Sciatic nerve (tissue), 2 donors: ENCODE measurements around the gene SBK3. TPM values are rescaled to one million over a fixed set of nuclear protein-coding genes. Genes with fewer than 3 reads are reported as not detected.

Source experiments
- ATAC-seq: fragments of 200-7000 bp; cut with Tn5 transposase; one replicate; pipeline ENCODE4 v1.9.1; 2020; ENCODE audit warnings: mild to moderate bottlenecking, moderate library complexity
- DNase-seq: peaks from one replicate; pipeline ENCODE4 v3.0.0-alpha.2; 2020; ENCODE audit warnings: low spot score
- intact Hi-C: fragments of 100-400 bp; cut with DNase I; formaldehyde crosslinking; loops from one replicate; pipeline ENCODE4 v1.14.2; 2022
- total RNA-seq: library from RNA; stranded (reverse); fragmentation: NEBNext Ultra II Directional; extraction: Animal tissue kit (Norgen Biotek cat#: 25700); gene quantifications from one replicate; pipeline ENCODE4 v1.2.1, GENCODE V29; 2021
- donor health status: DM: no; HTN: no; CAD: no.
- donor health status: DM: no; HTN: no; CAD: no.

SBK3 gene
- total RNA-seq, 1 donor from 2014 or later = 0.53 TPM

DNA sequence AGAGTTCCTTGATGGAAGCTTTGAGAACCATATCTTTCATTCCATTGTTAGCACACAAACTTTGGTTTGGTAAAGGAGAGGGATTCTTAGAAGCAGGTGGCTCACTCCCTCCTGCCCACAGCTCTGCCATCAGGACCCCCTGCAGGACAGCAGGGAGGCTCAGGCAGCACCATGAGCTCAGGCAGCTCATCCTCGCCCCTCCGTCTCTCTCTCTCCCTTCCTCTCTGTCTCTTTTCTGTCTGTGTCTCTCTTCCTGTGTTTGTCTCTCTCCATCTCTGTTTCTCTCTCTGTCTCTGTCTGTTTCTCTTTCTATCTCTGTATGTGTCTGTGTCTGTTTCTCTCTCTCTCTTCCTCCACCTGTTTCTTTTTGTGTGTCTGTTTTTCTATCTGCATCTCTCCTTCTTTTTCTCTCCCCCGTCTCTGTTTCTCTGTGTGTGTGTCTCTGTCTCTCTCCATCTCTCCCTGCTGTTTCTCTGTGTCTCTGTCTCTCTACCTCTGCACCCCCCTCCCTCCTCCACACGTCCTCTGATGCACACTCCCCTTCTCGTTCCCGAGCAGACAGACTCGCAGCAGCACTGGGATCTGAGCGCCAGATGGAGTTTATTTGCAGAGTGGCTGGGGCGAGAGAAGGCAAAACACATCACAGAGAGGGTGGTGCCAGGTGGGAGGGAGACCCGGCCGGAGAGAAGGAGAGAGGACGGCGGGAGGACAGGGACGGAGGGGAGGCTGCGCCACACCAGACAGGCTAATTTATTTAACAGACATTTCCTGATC is 17.1 kb downstream of the SBK3 start:
- no peak for DNase-seq
- intact Hi-C loops = no loop called here
- ATAC-seq = no peak

DNA sequence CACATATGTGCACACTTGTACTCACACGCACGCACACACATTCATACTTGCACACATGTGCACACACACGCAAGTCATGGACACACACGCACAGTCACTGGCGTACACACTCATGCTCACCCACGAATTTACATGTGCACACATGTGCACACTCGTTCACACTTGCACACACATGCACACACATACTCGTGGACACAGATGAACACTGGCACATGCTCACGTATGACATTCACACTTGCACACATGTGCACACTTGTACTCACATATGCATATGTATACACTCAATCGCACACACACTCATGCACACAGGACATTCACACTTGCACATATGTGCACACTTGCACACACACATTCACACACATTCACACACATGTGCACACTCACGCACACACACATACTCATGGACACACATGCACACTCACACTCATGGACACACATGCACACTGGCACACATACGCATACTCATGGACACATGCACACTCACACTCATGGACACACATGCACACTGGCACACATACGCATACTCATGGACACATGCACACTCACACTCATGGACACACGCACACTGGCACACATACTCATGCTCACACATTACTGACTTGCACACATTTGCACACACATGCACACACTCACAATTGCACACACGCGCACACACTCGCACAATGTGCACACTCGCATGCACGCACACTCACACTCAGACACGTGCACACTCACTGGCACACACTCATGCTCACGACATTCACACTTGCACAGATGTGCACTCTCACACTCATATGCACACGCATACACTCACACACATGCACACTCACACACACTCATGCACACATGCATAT is 17.9 kb downstream of the SBK3 start:
- ATAC-seq = no peak
- intact Hi-C loops = no loop called here
- DNase-seq = no peak

DNA sequence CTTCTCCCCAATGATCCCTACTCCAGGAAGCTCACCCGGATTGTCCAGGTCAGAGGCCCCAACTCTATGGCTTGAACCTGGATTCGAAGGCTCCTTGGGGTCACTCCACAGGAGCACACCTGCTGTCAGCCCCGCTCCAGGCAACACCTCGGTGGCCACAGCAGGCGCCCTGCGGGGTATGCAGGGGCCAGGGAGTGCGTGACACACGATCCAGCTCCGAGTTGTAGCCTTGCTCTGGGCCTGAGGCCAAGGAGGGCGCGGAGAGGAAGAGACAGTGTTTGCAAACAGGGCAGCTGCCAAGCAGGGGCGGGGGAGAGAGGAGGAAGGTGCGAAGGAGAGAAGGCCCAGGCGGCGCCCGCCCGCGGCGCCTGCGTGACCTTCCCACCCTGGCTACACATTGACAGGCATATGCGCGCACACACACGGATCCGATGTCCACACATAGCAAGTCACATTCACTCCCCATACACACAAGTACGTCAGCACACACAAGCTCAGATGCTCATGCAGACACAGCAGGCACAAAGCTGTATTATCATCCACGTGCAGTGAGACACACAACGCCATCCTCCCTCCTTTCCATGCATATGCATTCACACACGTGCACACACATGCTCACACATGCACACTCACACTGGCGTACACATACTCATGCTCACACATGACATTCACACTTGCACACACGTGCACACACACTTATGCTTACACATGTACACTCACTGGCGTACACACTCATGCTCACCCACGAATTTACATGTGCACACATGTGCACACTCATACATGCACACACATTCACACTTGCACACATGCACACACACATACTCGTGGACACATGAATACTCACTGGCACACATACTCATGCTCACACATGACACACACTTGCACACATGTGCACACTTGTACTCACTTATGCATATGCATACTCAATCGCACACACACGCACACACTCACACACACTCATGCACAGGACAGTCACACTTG is 18.8 kb downstream of the SBK3 start:
- DNase-seq (no peak), ATAC-seq (no peak)
- intact Hi-C loops = no loop called here

DNA sequence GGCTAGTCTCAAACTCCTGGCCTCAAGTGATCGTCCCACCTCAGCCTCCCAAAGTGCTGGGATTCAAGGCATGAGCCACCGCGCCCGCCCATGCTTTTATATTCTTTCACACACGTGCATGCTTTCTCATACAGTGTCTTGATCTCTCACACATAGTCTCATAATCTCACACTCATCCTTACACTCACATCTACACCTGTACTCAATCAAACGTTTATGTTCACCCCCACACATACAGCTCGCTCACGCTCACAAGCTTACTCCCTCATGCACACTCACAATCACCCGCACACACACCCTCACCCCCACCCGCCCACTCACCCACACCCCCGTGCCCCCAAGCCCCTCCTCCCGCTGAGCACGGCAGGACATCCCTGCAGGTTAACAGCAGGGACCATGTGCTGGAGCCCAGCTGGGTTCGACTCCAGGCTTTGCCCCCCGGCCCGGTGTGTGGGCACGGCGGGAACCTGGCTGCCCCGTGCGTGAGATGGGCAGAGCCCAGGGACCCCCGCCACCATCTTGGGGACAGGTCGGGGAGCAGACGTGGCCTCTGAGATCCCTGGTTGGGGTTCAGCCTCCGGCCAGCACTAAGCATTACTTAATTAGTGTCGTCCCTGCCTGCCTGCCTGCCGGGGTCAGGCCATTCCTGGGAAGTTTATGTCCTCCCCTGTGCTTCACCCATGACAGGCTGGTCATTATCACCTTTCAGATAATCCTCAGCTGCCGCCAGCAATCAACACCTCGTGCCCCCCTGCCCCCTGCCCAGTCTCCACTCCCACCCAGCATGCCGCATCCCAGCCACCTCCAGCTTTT is 19.8 kb downstream of the SBK3 start:
- ATAC-seq = no peak
- intact Hi-C loops = no loop called here
- no peak for DNase-seq

DNA sequence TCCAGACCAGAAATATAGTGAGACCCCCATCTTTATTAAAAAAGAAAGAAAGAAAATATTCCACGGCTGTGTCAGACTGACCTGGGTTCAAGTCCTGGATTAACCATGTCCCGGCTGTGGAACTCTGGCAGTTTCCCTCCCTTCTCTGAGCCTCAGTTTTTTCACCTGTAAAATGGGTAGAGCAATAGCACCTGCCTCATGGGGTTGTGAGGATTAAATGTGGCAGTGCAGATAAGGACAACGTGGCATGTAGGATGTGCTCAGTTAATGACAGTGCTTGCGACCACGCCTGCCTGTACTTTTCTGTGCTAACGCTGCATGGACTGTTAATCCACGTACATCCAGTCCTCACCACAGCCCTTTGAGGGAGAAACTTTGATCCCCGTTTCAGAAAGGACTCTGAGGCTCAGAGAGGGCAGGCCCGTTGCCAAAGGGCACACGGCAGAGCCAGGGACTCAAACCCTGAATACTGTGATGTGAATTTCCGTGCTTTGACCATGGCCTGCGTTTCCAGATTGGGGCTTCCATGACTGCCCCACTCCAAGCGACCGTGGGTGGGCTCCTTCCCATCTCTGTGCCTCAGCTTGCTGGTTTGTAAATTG is 24.6 kb downstream of the SBK3 start:
- intact Hi-C loops = no loop called here
- DNase-seq (no peak), ATAC-seq (no peak)

DNA sequence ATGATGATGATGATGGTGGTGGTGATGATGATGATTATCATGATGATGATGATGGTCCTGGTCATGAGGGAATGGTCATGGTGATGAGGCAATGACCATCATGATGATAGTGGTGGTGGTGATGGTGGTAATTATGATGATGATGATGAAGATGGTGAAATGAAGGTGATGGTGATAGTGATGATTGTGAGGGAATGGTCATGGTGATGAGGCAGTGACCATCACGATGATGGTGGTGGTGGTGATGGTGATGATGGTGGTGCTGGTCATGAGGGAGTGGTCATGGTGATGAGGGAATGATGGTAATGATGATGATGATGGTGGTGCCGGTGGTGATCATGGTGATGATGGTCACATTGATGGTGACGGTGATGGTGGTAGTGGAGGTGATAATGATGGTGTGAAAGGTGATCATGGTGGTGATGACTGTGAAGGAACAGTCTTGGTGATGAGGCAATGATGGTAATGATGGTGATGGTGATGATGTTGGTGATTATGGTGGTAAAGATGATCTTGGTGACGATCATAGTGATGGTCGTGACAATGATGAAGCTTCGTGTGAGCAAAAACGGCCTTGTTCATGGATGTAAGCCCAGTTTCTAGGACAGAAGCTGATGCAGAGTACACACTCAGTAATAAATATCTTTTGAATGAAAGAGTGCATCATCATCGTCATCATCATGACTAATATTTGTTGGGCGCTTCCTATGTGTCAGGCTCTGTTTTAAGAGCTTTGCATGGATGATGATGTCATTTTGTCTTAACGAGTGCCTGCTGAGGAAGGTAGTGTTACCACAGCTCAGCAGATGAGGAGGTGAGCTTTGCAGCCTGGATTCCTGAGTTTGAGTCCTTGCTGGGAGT is 25.7 kb downstream of the SBK3 start:
- DNase-seq (no peak), ATAC-seq (no peak)
- intact Hi-C loops = loop anchor here (10.0 kb wide), 1 partner anchor 65 kb away; the partner anchor contains the start of gene ZNF579

DNA sequence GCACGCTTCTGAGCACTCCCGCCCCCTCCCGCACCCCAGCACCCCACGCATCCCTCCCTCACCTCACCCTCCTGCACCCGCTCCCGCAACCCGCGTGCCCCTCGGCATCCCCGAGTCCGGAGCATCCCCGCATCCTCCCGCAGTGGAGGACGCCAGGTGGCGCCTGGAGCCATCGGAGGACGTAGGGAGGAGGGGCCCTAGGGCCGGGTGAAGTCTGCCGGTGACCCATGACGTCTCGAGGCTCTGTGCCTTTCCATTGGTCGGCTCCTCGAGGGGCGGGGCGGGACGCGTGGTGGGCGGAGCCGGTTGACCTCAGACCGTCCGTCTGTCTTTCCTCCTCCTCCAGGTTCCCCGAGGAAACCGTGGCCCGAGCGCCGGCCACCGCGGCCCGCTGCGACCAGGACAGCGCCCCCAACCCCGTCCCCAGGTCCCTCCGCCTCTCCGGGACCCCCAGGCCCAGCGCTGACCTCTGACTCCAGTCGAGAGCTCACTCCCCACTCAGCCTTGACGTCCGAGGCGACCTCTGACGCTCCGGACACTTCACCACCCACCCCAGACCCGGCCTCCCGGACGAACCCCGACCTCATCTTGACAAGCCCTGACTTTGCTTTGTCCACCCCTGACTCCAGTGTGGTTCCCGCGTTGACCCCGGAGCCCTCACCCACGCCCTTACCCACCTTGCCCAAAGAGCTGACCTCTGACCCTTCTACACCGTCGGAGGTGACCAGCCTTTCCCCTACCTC is 28.3 kb downstream of the SBK3 start:
- DNase-seq = peak; percentile 97
- intact Hi-C loops = loop anchor here (10.0 kb wide), 1 partner anchor 68 kb away; the partner anchor contains the start of gene ZNF579
- peak; percentile 99 for ATAC-seq

DNA sequence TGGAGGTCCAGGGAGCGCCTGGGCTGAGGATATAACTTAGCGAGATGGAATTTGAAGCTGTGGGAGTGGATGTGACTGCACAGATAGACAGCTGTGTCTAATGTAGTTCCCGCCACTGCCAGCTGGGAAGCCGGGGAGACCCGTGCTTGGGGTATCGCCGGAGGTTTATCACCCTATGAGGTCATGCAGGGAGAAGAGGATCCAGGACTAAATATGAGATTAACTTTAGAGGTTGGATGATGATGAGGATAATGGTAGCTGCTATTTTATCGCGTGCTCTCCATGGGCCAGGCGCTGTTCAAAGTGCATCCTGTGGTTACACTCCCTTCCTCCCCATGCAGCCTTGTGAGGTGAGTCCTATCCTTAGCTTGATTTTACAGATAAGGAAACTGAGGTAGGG is 37.2 kb downstream of the SBK3 start:
- ATAC-seq (no peak), DNase-seq (no peak)
- intact Hi-C loops = no loop called here

DNA sequence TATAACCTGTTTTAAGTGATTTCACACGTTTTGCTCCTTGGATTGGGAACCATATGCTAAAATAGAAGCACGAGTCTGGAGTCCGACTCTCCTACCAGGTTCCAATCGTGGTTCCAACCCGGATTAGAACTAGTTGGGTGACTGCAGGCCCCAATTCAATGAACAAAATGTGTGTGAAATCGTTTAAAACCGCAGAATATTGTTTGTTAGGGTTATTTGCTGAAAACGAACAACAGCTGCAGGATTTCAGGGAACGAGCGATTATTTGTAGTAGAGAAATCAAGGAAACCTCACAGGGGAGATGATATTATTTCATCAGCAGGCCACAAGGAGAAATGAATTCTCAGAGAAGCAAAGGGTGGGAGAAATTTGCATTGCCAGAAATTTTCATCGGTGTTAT is 40.4 kb downstream of the SBK3 start:
- no peak for ATAC-seq
- DNase-seq = no peak
- intact Hi-C loops = loop anchor here (5.0 kb wide), 1 partner anchor 358 kb away; the partner anchor contains the start of gene TNNT1

DNA sequence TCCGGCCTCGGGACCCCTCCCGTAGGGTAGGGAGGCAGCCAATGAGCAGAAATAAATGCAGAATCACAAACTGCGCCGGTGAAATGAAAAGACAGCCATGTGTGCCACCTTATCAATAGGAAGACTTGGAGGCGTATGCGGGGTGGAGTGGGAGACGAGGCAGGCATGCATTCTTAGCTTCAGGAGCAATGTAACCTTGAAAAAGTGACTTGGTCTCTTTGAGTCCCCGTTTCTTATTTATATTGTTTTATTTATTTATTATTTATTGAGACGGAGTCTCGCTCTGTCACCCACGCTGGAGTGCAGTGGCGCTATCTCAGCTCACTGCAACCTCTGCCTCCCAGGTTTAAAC is 41.1 kb downstream of the SBK3 start:
- intact Hi-C loops = loop anchor here (5.0 kb wide), 1 partner anchor 357 kb away; the partner anchor contains the start of gene TNNT1
- ATAC-seq = no peak
- no peak for DNase-seq

DNA sequence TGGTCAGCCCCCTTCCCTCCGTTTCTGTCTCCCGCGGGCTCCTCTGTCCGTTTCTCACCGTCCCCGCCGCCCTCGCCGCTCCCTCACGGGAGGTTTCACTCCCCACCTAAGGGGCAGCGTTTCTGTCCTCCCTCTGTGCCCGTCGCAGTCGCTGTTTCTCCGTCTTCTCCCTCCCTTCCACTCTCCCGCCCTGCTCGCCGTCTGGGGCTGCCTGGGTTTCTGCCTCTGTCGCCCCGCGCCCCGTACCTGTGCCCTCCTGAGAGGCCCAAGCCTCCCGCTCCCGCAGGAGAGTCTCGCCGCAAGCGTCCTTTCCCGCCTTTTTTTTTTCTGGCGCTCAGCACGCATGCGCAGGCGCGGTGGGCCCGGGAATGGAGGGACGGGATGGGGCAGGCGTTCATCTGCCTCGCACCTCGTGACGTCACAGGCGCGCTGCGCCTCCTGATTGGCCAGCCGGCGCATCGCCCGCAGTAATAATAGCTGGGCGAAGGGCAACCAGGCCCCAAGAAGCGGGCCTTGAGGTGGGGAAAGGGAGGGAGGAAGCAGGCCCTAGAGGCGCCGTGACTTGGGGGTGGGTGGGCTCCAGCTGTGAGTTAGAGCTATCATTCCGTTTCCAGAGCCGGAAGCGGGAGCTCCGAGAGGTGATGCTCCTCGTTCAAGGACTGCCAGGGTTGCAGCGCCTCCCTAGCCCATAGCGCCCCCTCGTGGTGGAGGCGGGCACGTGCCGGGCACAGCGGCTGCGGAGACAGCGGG is 41.7 kb downstream of the SBK3 start:
- intact Hi-C loops = loop anchor here (5.0 kb wide), 1 partner anchor 356 kb away; the partner anchor contains the start of gene TNNT1
- ATAC-seq (peak; percentile 98), DNase-seq (peak; percentile 97)

DNA sequence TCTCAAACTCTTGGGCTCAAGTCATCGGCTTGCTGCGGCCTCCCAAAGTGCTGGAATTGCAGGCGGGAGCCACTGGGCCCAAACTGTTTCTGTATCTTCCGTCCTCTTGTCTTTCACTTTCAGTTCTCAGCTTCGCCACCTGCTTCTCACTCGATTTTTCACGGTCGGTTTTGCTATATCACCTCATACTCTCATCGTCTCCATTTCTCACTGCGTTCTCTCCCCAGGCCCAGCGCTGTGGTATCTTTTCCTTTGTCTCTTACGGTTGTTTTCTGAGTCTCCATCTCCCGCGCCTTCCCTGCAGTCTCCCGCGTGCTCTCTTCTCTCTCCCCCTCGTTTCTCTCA is 42.2 kb downstream of the SBK3 start:
- DNase-seq (no peak), ATAC-seq (no peak)
- intact Hi-C loops = loop anchor here (5.0 kb wide), 1 partner anchor 356 kb away; the partner anchor contains the start of gene TNNT1

DNA sequence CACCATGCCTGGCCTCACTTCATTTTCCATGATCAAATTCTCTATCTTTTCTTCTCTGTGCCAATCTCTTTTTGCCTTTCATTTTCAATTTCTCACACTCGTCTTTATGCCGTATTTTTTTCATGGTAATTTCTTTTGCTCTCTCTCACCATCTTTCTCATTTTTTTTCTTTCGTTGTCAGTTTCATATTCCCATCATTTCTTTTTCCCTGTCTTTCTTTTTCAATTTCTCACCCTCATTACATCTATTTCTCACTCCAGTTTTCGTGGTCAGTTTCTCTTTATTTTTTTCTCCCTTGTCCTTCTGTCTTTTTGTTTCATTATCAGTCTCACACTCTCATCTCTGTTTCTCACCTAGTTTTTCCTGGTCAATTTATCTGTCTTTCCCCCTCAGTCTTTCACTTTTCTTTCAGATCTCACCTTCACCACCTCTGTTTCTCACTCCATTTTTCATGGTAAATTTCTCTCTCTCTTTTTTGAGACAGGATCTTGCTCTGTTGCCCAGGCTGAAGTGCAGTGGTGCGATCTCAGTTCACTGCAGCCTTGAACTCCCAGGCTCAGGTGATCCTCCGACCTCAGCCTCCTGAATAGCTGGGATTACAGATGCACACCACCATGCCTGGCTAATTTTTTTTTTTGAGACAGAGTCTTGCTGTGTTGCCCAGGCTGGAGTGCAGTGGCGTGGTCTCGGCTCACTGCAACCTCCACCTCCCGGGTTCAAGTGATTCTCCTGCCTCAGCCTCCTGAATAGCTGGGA is 43.0 kb downstream of the SBK3 start:
- ATAC-seq (no peak), DNase-seq (no peak)
- intact Hi-C loops = loop anchor here (5.0 kb wide), 1 partner anchor 355 kb away; the partner anchor contains the start of gene TNNT1

DNA sequence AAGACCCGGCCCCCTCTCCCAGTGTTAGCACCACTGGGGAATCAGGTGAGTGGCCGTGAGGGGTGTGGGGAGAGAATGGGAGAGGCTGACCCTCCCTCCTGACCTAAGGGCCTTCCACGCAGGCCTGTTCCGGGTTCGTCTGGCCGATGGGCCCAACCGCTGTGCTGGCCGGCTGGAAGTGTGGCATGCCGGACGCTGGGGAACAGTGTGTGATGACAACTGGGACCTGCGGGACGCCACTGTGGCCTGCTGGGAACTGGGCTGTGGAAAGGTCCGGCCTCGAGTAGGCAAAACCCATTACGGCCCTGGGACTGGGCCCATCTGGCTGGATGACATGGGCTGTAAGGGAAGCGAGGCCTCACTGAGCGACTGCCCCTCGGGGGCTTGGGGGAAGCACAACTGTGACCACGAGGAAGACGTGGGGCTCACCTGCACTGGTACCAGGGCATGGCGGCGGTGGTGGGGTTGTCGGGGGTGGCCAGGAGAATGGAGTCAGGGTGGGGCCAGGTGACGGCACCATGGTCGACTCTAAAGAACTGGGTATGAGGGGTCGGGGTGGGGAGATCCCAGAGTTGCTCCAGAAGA is 44.9 kb downstream of the SBK3 start:
- DNase-seq (no peak), ATAC-seq (no peak)
- intact Hi-C loops = loop anchor here (5.0 kb wide), 1 partner anchor 353 kb away; the partner anchor contains the start of gene TNNT1
